Mesendoderm (in vitro differentiated cells): ENCODE data around the gene BCAS4. TPM values are rescaled to one million over a fixed set of nuclear protein-coding genes. Genes with fewer than 3 reads are reported as not detected.

ENCODE experiments used
- DNase-seq: peaks from one replicate; pipeline ENCODE4 v3.0.0; 2013
- H2AK5ac ChIP-seq: 2 replicates; pipeline ENCODE4 v1.6.1; 2013; ENCODE audit warnings: low read length, inconsistent platforms
- H2BK120ac ChIP-seq: 2 replicates; pipeline ENCODE4 v1.6.1; 2013; ENCODE audit warnings: low read depth, mild to moderate bottlenecking, low read length, moderate library complexity, mixed read lengths
- H2BK15ac ChIP-seq: replicated peaks from 2 replicates; pipeline ENCODE4 v1.6.1; 2013; ENCODE audit warnings: low read depth, mild to moderate bottlenecking, moderate library complexity
- H2BK5ac ChIP-seq: 2 replicates; pipeline ENCODE4 v1.6.1; 2013; ENCODE audit warnings: low read length, inconsistent platforms
- H3K18ac ChIP-seq: 2 replicates; pipeline ENCODE4 v1.6.1; 2013; ENCODE audit warnings: mild to moderate bottlenecking, low read length, mixed read lengths
- H3K23ac ChIP-seq: one replicate; pipeline ENCODE4 v1.6.1; 2013; ENCODE audit warnings: low read length
- H3K27ac ChIP-seq: 2 replicates; pipeline ENCODE4 v1.5.1; 2013; ENCODE audit warnings: low read depth, mild to moderate bottlenecking, inconsistent platforms, low read length, moderate library complexity
- H3K27me3 ChIP-seq: 2 replicates; pipeline ENCODE4 v1.6.1; 2013; ENCODE audit warnings: low read length, control low read depth, mild to moderate bottlenecking, inconsistent platforms; ENCODE audit not compliant: insufficient read depth, poor library complexity
- H3K36me3 ChIP-seq: 2 replicates; pipeline ENCODE4 v1.6.1; 2013; ENCODE audit warnings: low read length, inconsistent platforms; ENCODE audit not compliant: control insufficient read depth, insufficient read depth
- H3K4ac ChIP-seq: one replicate; pipeline ENCODE4 v1.6.1; 2013; ENCODE audit warnings: low read depth, mild to moderate bottlenecking, low read length, moderate library complexity
- H3K4me1 ChIP-seq: 2 replicates; pipeline ENCODE4 v1.6.1; 2013; ENCODE audit warnings: low read depth, low read length, inconsistent platforms; ENCODE audit not compliant: control insufficient read depth
- H3K4me2 ChIP-seq: 2 replicates; pipeline ENCODE4 v1.6.1; 2013; ENCODE audit warnings: low read length
- H3K4me3 ChIP-seq: 2 replicates; pipeline ENCODE4 v1.5.1; 2013; ENCODE audit warnings: mild to moderate bottlenecking, low read length
- H3K56ac ChIP-seq: one replicate; pipeline ENCODE4 v1.6.1; 2013; ENCODE audit warnings: low read length
- H3K79me1 ChIP-seq: 2 replicates; pipeline ENCODE4 v1.6.1; 2013; ENCODE audit warnings: low read length, inconsistent platforms
- H3K79me2 ChIP-seq: 2 replicates; pipeline ENCODE4 v1.6.1; 2013; ENCODE audit warnings: mild to moderate bottlenecking, low read length; ENCODE audit not compliant: control insufficient read depth, insufficient read depth
- H3K9ac ChIP-seq: 2 replicates; pipeline ENCODE4 v1.6.1; 2013; ENCODE audit warnings: low read length, inconsistent platforms
- H4K5ac ChIP-seq: one replicate; pipeline ENCODE4 v1.6.1; 2013; ENCODE audit warnings: low read length
- H4K8ac ChIP-seq: one replicate; pipeline ENCODE4 v1.6.1; 2013; ENCODE audit warnings: low read depth, mild to moderate bottlenecking, control low read depth, low read length, moderate library complexity
- WGBS: extraction: QIAGEN DNeasy Blood & Tissue Kit; methylation state at CpG from one replicate; pipeline ENCODE4 v1.1.7; 2013; ENCODE audit warnings: low lambda C conversion rate, missing lambda C conversion rate; ENCODE audit not compliant: insufficient coverage; ENCODE audit errors: extremely low coverage; 5-methylcytosine and 5-hydroxymethylcytosine counted together
- small RNA-seq: library from polyadenylated mRNA; stranded (forward); fragments of <200 nt; extraction: miRNeasy Mini kit (QIAGEN cat#:217004); gene quantifications from one replicate; pipeline ENCODE3, GENCODE V24; 2013; ENCODE audit not compliant: insufficient read depth

BCAS4 gene

DNA sequence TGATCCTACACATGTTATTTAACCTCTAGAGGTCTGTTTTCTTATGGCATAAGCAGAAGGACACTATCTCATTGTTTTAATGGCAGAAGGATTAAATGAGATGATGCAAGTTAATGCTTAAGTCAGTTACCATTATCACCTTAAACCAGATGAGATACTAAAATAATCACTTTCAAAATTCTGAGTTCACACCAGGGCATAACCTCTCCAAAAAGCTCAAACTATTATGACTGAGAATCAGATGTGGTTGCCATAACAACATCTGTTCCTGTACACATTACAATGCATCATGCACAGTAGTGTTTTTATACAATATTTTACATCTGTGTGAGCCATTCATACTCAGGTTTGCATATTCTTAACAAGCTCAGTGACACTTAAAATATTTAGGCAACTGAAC is 126.1 kb downstream of the BCAS4 start:
- peaks cover 98% of the 10 kb centered on the region for H3K79me2 ChIP-seq
- no peak overlapping the region for H3K56ac ChIP-seq
- H2BK5ac ChIP-seq, result no peak overlapping the region
- H3K27ac ChIP-seq, result no peak overlapping the region
- H3K9ac ChIP-seq, result no peak overlapping the region
- no peak overlapping the region for H3K4ac ChIP-seq
- no peak overlapping the region for H2BK120ac ChIP-seq
- no peak overlapping the region for H4K8ac ChIP-seq
- peaks cover 2% of the 10 kb centered on the region for H3K36me3 ChIP-seq
- H3K18ac ChIP-seq, result no peak overlapping the region
- H3K4me1 ChIP-seq, result no peaks in the 10 kb centered on the region
- no peak overlapping the region for H3K4me2 ChIP-seq
- H2BK15ac ChIP-seq, result no peak overlapping the region
- H3K23ac ChIP-seq, result no peak overlapping the region
- no peak overlapping the region for H2AK5ac ChIP-seq
- H3K79me1 ChIP-seq, result no peaks in the 10 kb centered on the region
- no peak overlapping the region for H4K5ac ChIP-seq
- H3K4me3 ChIP-seq, result no peak overlapping the region
- no peak for DNase-seq
- no peaks in the 10 kb centered on the region for H3K27me3 ChIP-seq

DNA sequence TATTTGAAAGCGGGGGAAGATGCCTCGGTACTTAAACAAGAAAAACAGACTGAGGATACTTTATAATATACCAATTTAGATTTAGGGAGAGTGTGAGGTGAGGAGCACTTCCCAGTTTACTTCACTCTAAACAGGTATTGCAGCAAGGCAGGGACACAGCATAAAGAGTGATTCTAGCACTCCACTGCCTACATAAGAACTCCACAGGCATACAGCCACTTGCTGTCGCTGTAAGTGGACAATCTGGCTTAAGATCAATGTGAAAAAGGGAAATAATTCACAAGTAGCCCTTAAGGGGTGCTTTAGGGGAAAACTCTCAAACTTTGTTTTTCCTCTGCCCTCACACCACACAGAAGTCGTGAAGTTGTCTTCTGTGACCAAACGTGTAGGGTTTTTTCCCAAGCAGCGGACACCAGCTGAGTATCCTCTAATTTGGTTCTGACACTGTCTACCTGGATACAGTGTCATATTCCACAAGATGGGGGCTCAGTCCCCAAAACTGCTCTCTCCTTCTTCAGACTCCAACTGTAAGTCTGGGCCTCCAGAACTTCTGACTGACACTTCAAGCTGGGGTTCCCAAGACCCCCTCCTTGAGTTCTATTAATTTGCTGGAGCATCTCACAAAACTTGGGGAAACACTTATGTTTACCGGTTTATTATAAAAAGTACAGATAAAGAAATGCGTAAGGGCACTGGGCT is 127.1 kb downstream of the BCAS4 start:
- H3K9ac ChIP-seq, result no peak overlapping the region
- WGBS, result no CpG with 5 or more reads among the region's 8 CpGs

DNA sequence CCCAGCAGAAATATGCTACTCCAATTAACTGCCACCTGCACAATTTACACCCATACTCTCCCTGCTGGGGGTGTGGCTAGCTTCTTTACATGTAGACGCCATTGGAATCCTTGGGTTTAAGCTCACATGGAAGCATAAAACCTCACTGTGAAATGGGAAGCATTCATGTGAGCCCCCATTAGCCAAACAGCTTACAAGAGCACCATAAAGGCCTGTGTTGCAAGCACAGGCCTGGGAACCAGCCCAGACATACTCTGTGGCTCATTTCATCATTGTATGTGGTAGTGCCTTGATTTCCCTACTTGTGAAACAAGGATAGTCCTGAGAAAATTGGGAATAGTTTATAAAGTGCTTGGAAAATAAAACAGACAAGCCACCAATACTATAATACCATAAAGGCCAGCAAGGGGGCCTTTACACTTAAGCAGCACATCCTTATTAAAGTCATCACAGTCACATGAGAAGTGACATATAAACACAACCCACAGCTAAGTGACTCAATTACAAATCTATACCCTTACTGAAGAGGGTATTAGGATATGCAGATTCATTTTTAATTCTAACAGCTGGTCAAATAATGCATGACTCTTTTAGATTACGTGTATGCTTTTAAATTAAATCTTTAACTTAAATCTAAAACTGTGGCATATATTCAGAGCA is 129.5 kb downstream of the BCAS4 start:
- no peak overlapping the region for H2BK5ac ChIP-seq
- no CpG with 5 or more reads among the region's 2 CpGs for WGBS
- no peaks in the 10 kb centered on the region for H3K27me3 ChIP-seq
- H3K9ac ChIP-seq, result no peak overlapping the region
- no peak overlapping the region for H3K27ac ChIP-seq
- H2AK5ac ChIP-seq, result no peak overlapping the region
- no peaks in the 10 kb centered on the region for H3K79me1 ChIP-seq
- H2BK120ac ChIP-seq, result no peak overlapping the region
- H3K4me2 ChIP-seq, result no peak overlapping the region
- H4K5ac ChIP-seq, result no peak overlapping the region
- no peak for DNase-seq
- no peak overlapping the region for H3K4ac ChIP-seq
- no peak overlapping the region for H3K18ac ChIP-seq
- peaks cover 8% of the 10 kb centered on the region for H3K4me1 ChIP-seq
- peaks cover 92% of the 10 kb centered on the region for H3K79me2 ChIP-seq
- H4K8ac ChIP-seq, result no peak overlapping the region
- no peak overlapping the region for H2BK15ac ChIP-seq
- peaks cover 5% of the 10 kb centered on the region for H3K36me3 ChIP-seq
- no peak overlapping the region for H3K23ac ChIP-seq
- H3K56ac ChIP-seq, result no peak overlapping the region
- H3K4me3 ChIP-seq, result no peak overlapping the region

More for the DNA sequence above, 127.1 kb downstream of the BCAS4 start:
- DNase-seq, result no peak
- Histone ChIP-seq H3K27me3 (no peaks in the 10 kb centered on the region), H2BK120ac (no peak overlapping the region), H3K56ac (no peak overlapping the region), H3K4me3 (no peak overlapping the region), H3K4me1 (no peaks in the 10 kb centered on the region), H3K79me1 (no peaks in the 10 kb centered on the region), H3K27ac (no peak overlapping the region), H3K4me2 (no peak overlapping the region), H3K4ac (no peak overlapping the region), H3K18ac (no peak overlapping the region), H3K36me3 (peaks cover 2% of the 10 kb centered on the region), H2BK15ac (no peak overlapping the region), H4K5ac (no peak overlapping the region), H3K23ac (no peak overlapping the region), H2BK5ac (no peak overlapping the region), H3K79me2 (peaks cover 92% of the 10 kb centered on the region), H4K8ac (no peak overlapping the region), H2AK5ac (no peak overlapping the region)

DNA sequence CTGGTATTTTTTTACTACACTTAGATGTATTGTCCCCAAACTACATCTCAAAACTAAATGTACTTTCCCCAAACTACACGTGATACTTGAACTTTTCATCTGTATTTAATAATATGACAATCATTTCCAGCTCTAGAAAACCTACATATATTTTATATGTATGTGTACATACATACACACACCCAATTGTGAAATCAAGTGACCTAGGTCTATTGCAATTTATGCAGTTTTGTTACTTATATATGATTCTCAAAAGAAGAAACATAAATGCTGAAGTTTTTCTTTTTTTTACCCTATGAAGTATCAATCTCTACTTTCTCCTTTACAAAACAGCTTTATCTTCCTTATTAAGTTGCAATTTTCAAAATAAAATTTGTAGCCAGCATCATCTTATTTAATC is 131.7 kb downstream of the BCAS4 start:
- Histone ChIP-seq H2BK5ac (no peak overlapping the region), H4K5ac (no peak overlapping the region), H3K23ac (no peak overlapping the region), H2AK5ac (no peak overlapping the region), H3K56ac (no peak overlapping the region), H3K4me3 (no peak overlapping the region), H3K18ac (no peak overlapping the region), H2BK120ac (no peak overlapping the region), H3K4me1 (peaks cover 8% of the 10 kb centered on the region), H3K27me3 (no peaks in the 10 kb centered on the region), H4K8ac (no peak overlapping the region), H3K27ac (no peak overlapping the region), H3K36me3 (peaks cover 3% of the 10 kb centered on the region), H3K79me2 (peaks cover 81% of the 10 kb centered on the region), H3K79me1 (no peaks in the 10 kb centered on the region), H3K9ac (no peak overlapping the region), H3K4me2 (no peak overlapping the region), H3K4ac (no peak overlapping the region), H2BK15ac (no peak overlapping the region)
- no peak for DNase-seq
- no CpG with 5 or more reads among the region's 1 CpG for WGBS

Small RNA genes within 50 kb of the gene (small RNA-seq; reads per million reads assigned to genes)
- not detected for gene TMSB4XP6
